DMS153 treated with DMSO at 0.1 percent for 48 hours (cell line): ENCODE measurements around the gene SREBF2.
A peak's percentile ranks its signal among the peaks of the same experiment; 100 is the strongest.
"Not testable (repeated sequence)": the region's sequence is repeated elsewhere in the genome, so short reads cannot be mapped to it uniquely, and the experiment has no call there.

Experiments used
- DNase-seq: peaks from one replicate; lab custom pipeline; 2025; ENCODE audit not compliant: unreplicated experiment; lab: John Stamatoyannopoulos, UW

Gene SREBF2

GRCh38 chr22:41939981-41940831, 107.3 kb downstream of the SREBF2 start:
- DNase-seq = peak; percentile 53

DNA sequence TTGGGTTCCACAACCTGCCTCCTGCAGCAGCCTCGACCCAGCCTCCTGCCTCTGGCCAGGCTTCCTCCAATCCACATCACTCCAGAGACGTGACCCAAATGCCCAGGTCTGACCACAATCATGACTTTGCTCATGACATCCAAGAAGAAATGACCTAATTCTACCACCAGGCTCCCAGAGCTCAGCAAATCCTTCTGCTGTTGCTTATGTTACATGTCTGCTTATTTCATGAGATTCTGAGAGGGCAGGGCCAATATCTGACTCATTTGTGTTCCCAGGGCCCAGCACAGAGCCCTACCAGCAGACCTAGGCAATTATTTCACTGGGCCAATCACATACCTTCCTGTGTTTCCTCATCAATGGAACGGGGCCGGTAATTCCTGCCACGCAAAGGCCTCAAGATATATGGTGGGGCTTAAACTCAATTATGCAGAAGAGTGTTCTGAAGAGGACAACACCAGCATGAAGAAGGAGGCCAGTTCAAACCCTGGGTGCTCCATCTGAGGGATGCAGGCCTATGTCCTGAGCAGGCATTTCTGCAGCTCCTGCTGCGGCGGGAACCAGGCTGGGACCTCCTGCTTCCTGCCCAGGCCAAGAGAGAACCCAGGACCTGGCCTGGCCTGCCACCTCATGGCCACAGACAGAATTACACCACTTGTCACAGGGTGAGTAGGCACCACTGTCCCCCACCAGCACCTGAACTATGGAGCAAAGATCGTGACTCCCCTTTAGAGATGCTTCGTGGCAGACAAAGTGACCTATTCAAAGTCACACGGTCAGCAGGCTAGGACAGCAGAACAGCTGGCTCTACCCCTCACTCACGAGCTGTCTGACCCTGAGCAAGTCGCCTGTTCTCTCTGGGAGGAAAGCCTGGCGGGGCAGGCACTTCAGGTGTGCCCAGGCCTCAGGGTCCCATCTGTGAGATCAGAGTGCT, 108.2 kb downstream of the SREBF2 start:
- peak; percentile 51 for DNase-seq

- no peak for DNase-seq
Observed at GRCh38 chr22:41943661-41944209, 110.8 kb downstream of the SREBF2 start.

GRCh38 chr22:41946629-41947423, 113.9 kb downstream of the SREBF2 start, which contains the start of gene CENPM:
TSS of gene CENPM (minus strand) at chr22:41947152. CDS start at chr22:41947076, 76 bp downstream.
- DNase-seq = peak; percentile 95

- no peak for DNase-seq
Observed at GRCh38 chr22:41947424-41948080, 114.6 kb downstream of the SREBF2 start.

DNA sequence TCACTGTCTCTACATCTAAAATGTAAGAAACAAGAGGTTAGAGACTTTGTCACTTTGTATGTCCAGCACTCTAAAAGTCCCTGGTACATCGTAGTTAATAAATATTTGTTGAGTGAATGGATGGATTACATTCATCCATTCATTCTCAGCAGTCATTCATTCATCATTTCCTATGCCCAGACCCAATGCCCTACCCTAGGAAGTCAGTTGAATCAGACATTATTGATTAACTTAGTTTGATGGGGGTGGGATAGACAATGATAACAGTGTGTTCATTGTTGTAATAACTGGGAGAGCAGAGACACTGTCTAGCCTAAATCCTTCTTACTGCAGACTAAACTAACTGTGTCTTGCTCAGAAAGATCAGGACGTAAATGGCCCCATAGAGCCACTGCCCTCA, 115.2 kb downstream of the SREBF2 start:
- no peak for DNase-seq

GRCh38 chr22:41948928-41949296, 116.0 kb downstream of the SREBF2 start:
- not testable (repeated sequence) for DNase-seq

DNA sequence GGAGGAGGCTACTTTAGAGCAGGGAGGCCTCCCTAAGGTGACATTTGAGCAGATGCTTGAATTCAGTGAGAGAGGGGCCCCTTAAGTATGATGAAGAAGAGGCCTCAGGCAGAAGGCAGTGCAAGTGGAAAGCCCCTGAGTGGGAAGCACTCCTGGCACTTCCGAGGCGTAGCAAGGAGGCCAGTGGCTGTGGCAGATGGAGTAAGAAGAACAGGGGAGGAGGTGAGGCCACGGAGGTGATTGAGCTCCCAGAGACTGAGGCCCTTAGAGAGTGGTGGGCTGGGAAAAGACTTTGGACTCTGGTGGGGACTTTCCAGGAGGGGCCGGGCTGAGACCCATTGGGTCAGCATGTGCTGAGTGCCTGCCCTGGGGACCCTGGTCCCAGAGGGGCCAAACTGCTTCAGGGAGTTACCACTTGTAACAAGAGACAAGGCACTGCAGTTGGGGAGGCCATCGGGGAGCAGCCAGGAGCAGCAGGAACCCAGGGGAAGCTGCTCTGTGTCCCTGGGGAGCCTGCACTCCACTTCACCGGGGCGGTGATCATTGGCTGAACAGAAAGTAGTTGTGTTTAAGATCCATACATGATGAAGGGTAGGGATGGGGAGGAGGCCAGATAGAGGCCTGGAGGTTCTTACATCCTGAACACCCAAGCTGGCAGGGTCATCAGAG, 116.5 kb downstream of the SREBF2 start:
- no peak for DNase-seq

- DNase-seq = no peak
Observed at GRCh38 chr22:41951898-41952474, 119.1 kb downstream of the SREBF2 start, which contains the start of gene SMIM45. TSS of gene SMIM45 (plus strand) at chr22:41952150.

DNA sequence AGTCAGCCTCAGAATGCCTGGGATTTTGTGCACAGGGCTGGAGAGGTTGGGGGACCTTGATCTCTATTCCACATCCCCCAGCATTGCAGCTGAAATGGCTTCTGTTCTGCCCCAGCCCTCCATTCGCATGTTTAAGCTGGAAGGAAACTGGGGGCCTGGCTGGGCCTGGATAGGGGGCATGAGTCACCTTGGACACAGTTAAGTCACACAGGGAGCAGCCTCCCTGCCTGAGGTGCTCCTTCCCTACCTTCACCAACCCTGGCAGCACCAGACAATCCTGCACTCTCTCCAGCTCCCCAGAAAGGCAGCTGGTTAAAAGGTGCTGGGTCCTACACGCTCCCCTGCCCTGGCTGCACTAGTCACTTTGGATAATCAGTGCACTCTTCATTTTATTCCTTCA, 119.8 kb downstream of the SREBF2 start:
- DNase-seq = no peak
